Skeletal muscle tissue (tissue), 4 donors: ENCODE results near the gene LIFR. TPM values are rescaled to one million over a fixed set of nuclear protein-coding genes. Genes with fewer than 3 reads are reported as not detected.

Experiments
- H3K27ac ChIP-seq: one replicate; pipeline ENCODE4 v1.7.0; 2013; ENCODE audit warnings: mild to moderate bottlenecking, low read depth, low read length, inconsistent platforms
- H3K27me3 ChIP-seq, 3 donors: one replicate each; pipeline ENCODE4 v1.7.0; 2013; ENCODE audit warnings: low read length in 3 of 3; ENCODE audit not compliant: control insufficient read depth in 3 of 3, insufficient read depth in 3 of 3
- H3K36me3 ChIP-seq, 3 donors: one replicate each; pipeline ENCODE4 v1.7.0; 2013; ENCODE audit warnings: low read length in 3 of 3; ENCODE audit not compliant: control insufficient read depth in 3 of 3, insufficient read depth in 3 of 3
- H3K4me1 ChIP-seq, 3 donors: one replicate each; pipeline ENCODE4 v1.7.0; 2013; ENCODE audit warnings: low read length in 3 of 3, mild to moderate bottlenecking in 3 of 3; ENCODE audit not compliant: control insufficient read depth in 3 of 3, insufficient read depth in 3 of 3
- H3K4me3 ChIP-seq, 3 donors: one replicate each; pipeline ENCODE4 v1.7.0; 2013; ENCODE audit warnings: low read length in 3 of 3
- H3K9ac ChIP-seq, 3 donors: one replicate each; pipeline ENCODE4 v1.7.0; 2013; ENCODE audit warnings: low read length in 3 of 3, mild to moderate bottlenecking in 3 of 3, moderate library complexity in 2 of 3, low read depth in 1 of 3
- H3K9me3 ChIP-seq, 3 donors: one replicate each; pipeline ENCODE4 v1.7.0; 2013; ENCODE audit warnings: low read length in 3 of 3; ENCODE audit not compliant: control insufficient read depth in 3 of 3
- total RNA-seq: library from RNA; depleted of rRNA; stranded (reverse); fragments of >200 nt; gene quantifications from one replicate; pipeline ENCODE4 v1.2.3, GENCODE V29; 2014
- donor health status: Osteomylitis.

Gene LIFR
- total RNA-seq, 1 donor from 2014 or later: 101 TPM

DNA sequence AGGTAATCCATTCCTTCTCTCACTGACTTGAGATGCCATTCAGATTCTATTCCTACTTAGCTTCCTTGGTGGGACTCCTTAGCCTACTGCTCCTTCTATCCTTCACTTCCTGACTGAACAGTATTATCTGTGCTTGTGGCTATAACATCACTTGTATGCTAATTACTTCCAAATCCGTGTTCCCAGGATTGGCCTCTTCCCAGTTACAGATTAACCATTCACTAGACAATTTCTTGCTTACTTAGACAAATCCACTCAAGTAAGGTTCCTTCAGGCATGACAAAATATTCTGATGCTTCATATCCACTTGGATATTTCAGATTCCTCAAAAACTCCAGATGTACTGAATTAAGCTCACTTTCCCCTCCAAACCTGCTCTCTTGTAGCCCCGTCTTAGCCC is 18.3 kb downstream of the LIFR start:
- no peaks in the 10 kb centered on the region for H3K36me3 ChIP-seq
- H3K4me3 ChIP-seq: no peak overlapping the region
- H3K9ac ChIP-seq: no peak overlapping the region
- H3K9me3 ChIP-seq: no peaks in the 10 kb centered on the region
- no peaks in the 10 kb centered on the region for H3K27me3 ChIP-seq
- H3K4me1 ChIP-seq: peaks cover 29 to 55% (median 37%) of the 10 kb centered on the region in 3 donors
- no peak overlapping the region for H3K27ac ChIP-seq

DNA sequence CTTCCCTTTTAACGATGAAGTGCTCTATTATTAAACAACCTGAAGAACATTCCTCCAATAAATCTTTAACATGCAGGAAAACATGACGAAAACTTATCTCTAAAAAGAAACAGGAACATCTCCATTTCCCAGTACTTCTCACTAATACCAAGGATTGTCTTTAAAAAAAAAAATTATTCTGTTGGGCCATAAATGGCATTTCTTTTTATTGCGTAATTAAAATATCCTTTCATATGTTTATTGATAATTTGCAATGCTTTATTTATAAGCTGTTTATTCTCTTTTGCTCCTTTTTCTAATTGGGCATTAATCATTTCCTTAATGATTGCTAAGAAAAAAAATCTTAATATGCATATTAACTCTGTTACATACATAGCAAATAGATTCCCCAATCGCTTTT is 18.9 kb downstream of the LIFR start:
- Histone ChIP-seq H3K4me1 (peaks cover 35 to 59% (median 38%) of the 10 kb centered on the region in 3 donors), H3K36me3 (no peaks in the 10 kb centered on the region), H3K27ac (no peak overlapping the region), H3K27me3 (no peaks in the 10 kb centered on the region), H3K9me3 (no peaks in the 10 kb centered on the region), H3K9ac (no peak overlapping the region), H3K4me3 (no peak overlapping the region)

- Histone ChIP-seq H3K4me3 (no peak overlapping the region), H3K27me3 (no peaks in the 10 kb centered on the region), H3K4me1 (peaks cover 39 to 61% (median 39%) of the 10 kb centered on the region in 3 donors), H3K36me3 (no peaks in the 10 kb centered on the region), H3K9me3 (no peaks in the 10 kb centered on the region), H3K27ac (no peak overlapping the region), H3K9ac (no peak overlapping the region)
These were observed 19.5 kb downstream of the LIFR start for GRCh38 chr5:38536968-38537367.

- Histone ChIP-seq H3K9me3 (no peaks in the 10 kb centered on the region), H3K36me3 (no peaks in the 10 kb centered on the region), H3K27ac (peak overlapping the region; percentile 1), H3K9ac (no peak overlapping the region), H3K27me3 (no peaks in the 10 kb centered on the region), H3K4me1 (peaks cover 32 to 53% (median 34%) of the 10 kb centered on the region in 3 donors), H3K4me3 (no peak overlapping the region)
These were observed 20.6 kb downstream of the LIFR start for GRCh38 chr5:38535845-38536244.

GRCh38 chr5:38535248-38535750 is 21.1 kb downstream of the LIFR start:
- Histone ChIP-seq H3K4me3 (no peak overlapping the region), H3K36me3 (no peaks in the 10 kb centered on the region), H3K4me1 (peaks cover 30 to 51% (median 32%) of the 10 kb centered on the region in 3 donors), H3K9me3 (no peaks in the 10 kb centered on the region), H3K9ac (no peak overlapping the region), H3K27me3 (no peaks in the 10 kb centered on the region), H3K27ac (peak overlapping the region; percentile 1)

GRCh38 chr5:38534156-38534453 is 22.3 kb downstream of the LIFR start:
- no peaks in the 10 kb centered on the region for H3K9me3 ChIP-seq
- no peak overlapping the region for H3K4me3 ChIP-seq
- no peaks in the 10 kb centered on the region for H3K27me3 ChIP-seq
- H3K36me3 ChIP-seq: no peaks in the 10 kb centered on the region
- no peak overlapping the region for H3K27ac ChIP-seq
- peaks cover 25 to 46% (median 26%) of the 10 kb centered on the region in 3 donors for H3K4me1 ChIP-seq
- H3K9ac ChIP-seq: no peak overlapping the region

DNA sequence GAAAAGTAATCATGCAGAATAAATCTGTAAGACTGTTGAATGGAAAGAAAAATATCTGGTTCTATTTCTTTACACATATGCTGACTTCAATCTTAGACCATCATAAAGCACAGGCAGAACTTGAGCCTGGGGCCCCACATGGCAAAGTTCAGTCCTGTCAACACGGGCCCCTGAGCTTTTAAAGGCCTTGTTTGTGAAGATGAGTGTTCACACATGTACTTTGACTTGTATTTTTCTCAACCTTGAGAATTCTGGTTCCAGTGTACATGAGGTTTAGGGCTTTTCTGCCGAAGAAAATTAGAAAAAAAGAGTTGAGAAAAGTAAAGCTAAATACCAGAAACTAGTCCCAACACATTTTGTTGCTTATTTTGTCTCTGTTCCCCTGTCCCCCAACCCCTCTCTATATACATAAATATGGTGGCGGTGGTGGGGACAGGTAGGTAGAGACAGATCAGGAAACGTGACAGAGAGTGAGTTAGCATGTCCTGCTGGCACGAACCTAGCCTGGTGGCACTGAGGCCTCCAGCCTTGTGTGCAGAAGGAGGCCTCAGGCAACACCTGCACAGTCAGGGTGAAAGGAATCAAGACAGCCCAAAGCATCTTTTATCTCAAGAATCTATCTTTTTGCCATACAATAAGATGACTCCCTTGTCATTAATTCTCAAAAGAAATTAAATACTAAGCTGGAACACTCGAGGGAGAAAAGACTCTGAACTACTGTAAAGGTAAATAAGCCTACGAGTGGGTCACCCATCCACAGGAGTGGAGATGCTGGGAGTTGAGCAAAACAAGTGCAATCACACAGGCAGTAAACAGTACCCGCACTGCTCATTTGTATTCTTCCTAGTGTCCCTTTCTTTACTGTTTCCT is 22.9 kb downstream of the LIFR start:
- Histone ChIP-seq H3K36me3 (peaks cover 0 to under 1% (median 0%) of the 10 kb centered on the region in 3 donors), H3K9ac (no peak overlapping the region), H3K27me3 (no peaks in the 10 kb centered on the region), H3K27ac (no peak overlapping the region), H3K4me3 (no peak overlapping the region), H3K4me1 (peaks cover 23 to 42% (median 26%) of the 10 kb centered on the region in 3 donors), H3K9me3 (no peaks in the 10 kb centered on the region)

DNA sequence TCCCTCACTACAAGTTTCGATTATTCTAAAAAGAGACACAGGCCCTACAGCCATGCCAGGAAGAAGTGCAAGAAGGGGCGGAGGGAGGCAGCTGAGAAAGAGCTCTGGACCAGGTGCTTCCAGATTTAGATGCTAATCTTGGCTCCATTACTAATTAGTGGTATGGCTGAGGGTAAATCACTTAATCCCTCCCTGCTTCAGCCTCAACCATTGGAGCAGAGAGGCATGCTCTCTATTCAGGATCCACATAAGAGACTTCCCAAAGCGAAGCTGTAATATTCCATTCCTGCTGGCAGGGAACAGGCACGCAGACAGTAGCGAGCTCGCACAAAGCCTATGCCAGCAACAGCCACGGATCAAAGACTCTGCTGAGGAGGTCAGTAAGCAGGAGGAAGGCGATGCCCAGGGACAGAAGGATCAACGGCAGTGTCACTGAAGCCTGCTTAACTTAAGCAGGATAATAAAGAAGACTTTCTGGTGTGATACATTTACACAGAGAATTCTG is 24.2 kb downstream of the LIFR start:
- Histone ChIP-seq H3K27me3 (no peaks in the 10 kb centered on the region), H3K36me3 (peaks cover 3 to 7% (median 6%) of the 10 kb centered on the region in 3 donors), H3K27ac (peak overlapping the region; percentile 63), H3K4me1 (peaks cover 21 to 38% (median 26%) of the 10 kb centered on the region in 3 donors), H3K9me3 (no peaks in the 10 kb centered on the region), H3K4me3 (peak overlapping the region in 2 of 3 donors; percentile 22 to 27), H3K9ac (peak overlapping the region; percentile 24 to 46 (median 35))

DNA sequence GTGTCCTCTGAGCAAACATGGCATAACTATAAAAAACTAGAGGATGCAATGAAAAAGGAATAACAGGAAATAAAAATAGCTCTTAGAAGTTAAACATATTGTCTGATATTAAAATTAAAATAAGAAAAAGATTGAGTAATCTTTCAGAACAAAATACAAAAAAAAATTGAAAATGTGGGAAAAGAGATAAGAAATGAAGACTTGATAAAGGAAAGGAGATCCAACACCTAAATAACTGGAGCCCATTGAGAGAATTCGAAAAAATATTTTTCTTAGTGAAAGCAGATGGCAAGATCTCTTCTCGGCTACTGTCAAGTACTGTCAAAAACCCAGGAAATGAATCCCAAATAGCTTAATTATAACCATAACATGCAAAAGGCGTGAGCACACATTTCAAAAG is 24.9 kb downstream of the LIFR start:
- H3K9ac ChIP-seq: peak overlapping the region in 1 of 3 donors; percentile 24
- H3K4me3 ChIP-seq: no peak overlapping the region
- H3K36me3 ChIP-seq: peaks cover 9 to 11% (median 10%) of the 10 kb centered on the region in 3 donors
- H3K27ac ChIP-seq: peak overlapping the region; percentile 63
- H3K27me3 ChIP-seq: no peaks in the 10 kb centered on the region
- no peaks in the 10 kb centered on the region for H3K9me3 ChIP-seq
- H3K4me1 ChIP-seq: peaks cover 18 to 34% (median 26%) of the 10 kb centered on the region in 3 donors

DNA sequence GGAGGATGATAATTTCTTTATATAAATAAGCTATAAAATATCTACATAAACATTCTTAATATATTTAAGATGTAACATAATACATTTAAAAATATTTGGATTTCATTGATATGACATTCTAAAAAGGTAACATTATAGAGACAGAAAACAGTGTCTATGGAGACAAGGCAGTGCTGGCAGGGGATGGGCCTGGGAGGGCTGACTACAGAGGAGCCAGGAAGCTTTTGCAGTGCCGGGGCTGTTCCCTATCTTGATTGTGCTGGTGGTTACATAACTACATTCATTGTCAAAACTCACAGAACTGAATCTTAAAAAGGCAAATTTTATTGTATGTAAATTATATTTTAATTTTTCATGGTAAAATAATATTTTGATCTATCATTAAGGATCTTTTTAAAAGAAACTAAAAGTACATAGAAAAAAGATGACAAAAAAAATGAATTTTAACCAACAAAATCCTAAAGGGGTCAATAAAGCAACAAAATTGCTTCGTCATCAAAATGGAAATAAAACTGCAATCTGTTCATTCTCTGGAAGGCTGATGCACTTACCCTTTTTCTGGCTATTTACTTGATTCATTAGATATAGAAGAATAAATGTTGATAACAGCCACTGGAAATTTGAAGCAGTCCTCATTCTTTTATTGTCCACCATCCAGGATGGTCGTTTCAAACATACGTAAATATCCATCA is 26.3 kb downstream of the LIFR start:
- Histone ChIP-seq H3K27me3 (no peaks in the 10 kb centered on the region), H3K27ac (no peak overlapping the region), H3K4me3 (no peak overlapping the region), H3K4me1 (peaks cover 18 to 24% (median 21%) of the 10 kb centered on the region in 3 donors), H3K9ac (no peak overlapping the region), H3K36me3 (peaks cover 10 to 22% (median 15%) of the 10 kb centered on the region in 3 donors), H3K9me3 (no peaks in the 10 kb centered on the region)
